GM23338 (cell line): Measurements from ENCODE around the gene HENMT1. TPM values are rescaled to one million over a fixed set of nuclear protein-coding genes. Genes with fewer than 3 reads are reported as not detected.

Experiments used
- ATAC-seq: fragments of 200-7000 bp; cut with Tn5 transposase; 3 replicates; pipeline ENCODE4 v1.9.1; 2020
- DNase-seq: peaks from one replicate; pipeline ENCODE4 v3.0.0-alpha.2; 2015; ENCODE audit warnings: low spot score
- H2AFZ ChIP-seq: fragments of 200-600 bp; sonication (generic); 2 replicates; pipeline ENCODE4 v1.8.0; 2016; ENCODE audit warnings: antibody characterized with exemption, mild to moderate bottlenecking, moderate library complexity
- H3F3A ChIP-seq: fragments of 200-600 bp; sonication (generic); replicated peaks from 2 replicates; pipeline ENCODE4 v1.8.0; 2017; ENCODE audit warnings: antibody characterized with exemption, mixed run types, low read depth
- H3K27ac ChIP-seq: fragments of 200-600 bp; sonication (generic); 2 replicates; pipeline ENCODE4 v1.6.1; 2016; ENCODE audit warnings: low read depth
- H3K27me3 ChIP-seq: fragments of 200-600 bp; sonication (generic); 2 replicates; pipeline ENCODE4 v1.8.0; 2016; ENCODE audit warnings: mild to moderate bottlenecking, mixed run types, moderate library complexity; ENCODE audit not compliant: insufficient read depth
- H3K36me3 ChIP-seq: fragments of 200-600 bp; sonication (generic); 2 replicates; pipeline ENCODE4 v1.8.0; 2016; ENCODE audit warnings: mild to moderate bottlenecking; ENCODE audit not compliant: insufficient read depth
- H3K4me1 ChIP-seq: fragments of 200-600 bp; sonication (generic); 2 replicates; pipeline ENCODE4 v1.8.0; 2016; ENCODE audit warnings: mild to moderate bottlenecking, moderate library complexity; ENCODE audit not compliant: insufficient read depth
- H3K4me2 ChIP-seq: fragments of 200-600 bp; sonication (generic); 2 replicates; pipeline ENCODE4 v1.7.1; 2017; ENCODE audit warnings: mixed run types
- H3K4me3 ChIP-seq: fragments of 200-600 bp; sonication (generic); 2 replicates; pipeline ENCODE4 v1.6.1; 2016; ENCODE audit warnings: mixed run types
- H3K79me2 ChIP-seq: fragments of 200-600 bp; sonication (generic); replicated peaks from 2 replicates; pipeline ENCODE4 v1.8.0; 2017; ENCODE audit warnings: mild to moderate bottlenecking; ENCODE audit not compliant: insufficient read depth
- H3K9me2 ChIP-seq: fragments of 200-600 bp; sonication (generic); 2 replicates; pipeline ENCODE4 v1.8.0; 2017; ENCODE audit not compliant: insufficient read depth
- H4K20me1 ChIP-seq: fragments of 200-600 bp; sonication (generic); replicated peaks from 2 replicates; pipeline ENCODE4 v1.8.0; 2017; ENCODE audit warnings: mild to moderate bottlenecking; ENCODE audit not compliant: insufficient read depth
- H3K27ac Mint-ChIP-seq: 2 replicates; pipeline ENCODE4 v1.8.0; 2020; ENCODE audit warnings: inconsistent platforms, mild to moderate bottlenecking, moderate library complexity, mixed read lengths
- H3K27me3 Mint-ChIP-seq: 3 replicates; pipeline ENCODE4 v1.8.0; 2022; ENCODE audit warnings: low read depth, mild to moderate bottlenecking, moderate library complexity, mixed read lengths, inconsistent platforms; ENCODE audit not compliant: insufficient read depth, poor library complexity
- H3K36me3 Mint-ChIP-seq: 3 replicates; pipeline ENCODE4 v1.8.0; 2021; ENCODE audit warnings: low read depth, mild to moderate bottlenecking, inconsistent platforms, moderate library complexity, mixed read lengths
- H3K4me1 Mint-ChIP-seq: 3 replicates; pipeline ENCODE4 v1.8.0; 2020; ENCODE audit warnings: mild to moderate bottlenecking, inconsistent platforms, mixed read lengths
- H3K4me3 Mint-ChIP-seq: 3 replicates; pipeline ENCODE4 v1.8.0; 2021; ENCODE audit warnings: moderate library complexity, mild to moderate bottlenecking, inconsistent platforms, mixed read lengths
- H3K9me3 Mint-ChIP-seq: 3 replicates; pipeline ENCODE4 v1.8.0; 2020; ENCODE audit warnings: moderate library complexity, mild to moderate bottlenecking, inconsistent platforms, mixed read lengths
- CREB1 ChIP-seq: fragments of 250-450 bp; sonication (Bioruptor Pico); IDR thresholded peaks from 2 replicates; pipeline ENCODE4 v1.5.0; 2020; ENCODE audit warnings: low read depth, mild to moderate bottlenecking, moderate library complexity
- CTCF ChIP-seq, 2 experiments: fragments of 200-600 bp in 1 of 2; sonication (generic) in 1 of 2; conservative IDR thresholded peaks; 2 replicates each; pipeline versions ENCODE4 v1.5.1 to v1.6.1; 2016 to 2017; ENCODE audit warnings: antibody characterized with exemption in 2 of 2, low read depth in 2 of 2, mild to moderate bottlenecking in 2 of 2, moderate library complexity in 1 of 2
- EZH2phosphoT487 ChIP-seq: fragments of 200-600 bp; sonication (generic); IDR thresholded peaks from one replicate; pipeline ENCODE4 v1.8.1; 2018; ENCODE audit warnings: antibody characterized with exemption; ENCODE audit not compliant: unreplicated experiment
- JUNB ChIP-seq: IDR thresholded peaks from one replicate; pipeline ENCODE4 v1.6.1; 2016; ENCODE audit warnings: antibody characterized with exemption; ENCODE audit not compliant: unreplicated experiment
- POLR2AphosphoS5 ChIP-seq: IDR thresholded peaks from 2 replicates; pipeline ENCODE4 v1.6.1; 2016; ENCODE audit warnings: antibody characterized with exemption, low read depth
- REST ChIP-seq: IDR thresholded peaks from one replicate; pipeline ENCODE4 v1.6.1; 2018; ENCODE audit warnings: antibody characterized with exemption; ENCODE audit not compliant: unreplicated experiment
- ZNF331 ChIP-seq: fragments of 250-450 bp; sonication (Bioruptor Pico); IDR thresholded peaks from 2 replicates; pipeline ENCODE4 v1.5.0; 2020; ENCODE audit warnings: low read depth, mild to moderate bottlenecking, moderate library complexity
- polyA plus RNA-seq: library from polyadenylated mRNA; unstranded; fragments of >200 nt; fragmentation: Nextera tagmentation; extraction: Ambion mirVana; gene quantifications from 2 replicates; pipeline ENCODE4 v1.2.1, GENCODE V29; 2016
- total RNA-seq: library from RNA; depleted of rRNA; stranded (reverse); fragments of >200 nt; shearing (Covaris generic); gene quantifications from 2 replicates; pipeline ENCODE4 v1.2.3, GENCODE V29; 2014
- TF ChIP-seq, protein P1 (sequence below): IDR thresholded peaks from 2 replicates; pipeline ENCODE4 v1.6.1; 2016; ENCODE audit warnings: antibody characterized with exemption

The HENMT1 gene
- total and polyA plus RNA-seq, 2 experiments from 2014 or later, result 4.7 to 9.7 TPM

GRCh38 chr1:108706643-108707042, 45.8 kb upstream of the HENMT1 start (continued):
- TF ChIP-seq, protein P1, sequence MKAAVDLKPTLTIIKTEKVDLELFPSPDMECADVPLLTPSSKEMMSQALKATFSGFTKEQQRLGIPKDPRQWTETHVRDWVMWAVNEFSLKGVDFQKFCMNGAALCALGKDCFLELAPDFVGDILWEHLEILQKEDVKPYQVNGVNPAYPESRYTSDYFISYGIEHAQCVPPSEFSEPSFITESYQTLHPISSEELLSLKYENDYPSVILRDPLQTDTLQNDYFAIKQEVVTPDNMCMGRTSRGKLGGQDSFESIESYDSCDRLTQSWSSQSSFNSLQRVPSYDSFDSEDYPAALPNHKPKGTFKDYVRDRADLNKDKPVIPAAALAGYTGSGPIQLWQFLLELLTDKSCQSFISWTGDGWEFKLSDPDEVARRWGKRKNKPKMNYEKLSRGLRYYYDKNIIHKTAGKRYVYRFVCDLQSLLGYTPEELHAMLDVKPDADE, result no peak
- TF ChIP-seq JUNB, result no peak
- TF ChIP-seq CTCF (conservative IDR thresholded peaks at IDR 0.05; ENCODE audit: low read depth in 2 of 2), result no peak
- no peak for TF ChIP-seq ZNF331
- TF ChIP-seq EZH2phosphoT487, result no peak

- TF ChIP-seq CTCF (conservative IDR thresholded peaks at IDR 0.05; ENCODE audit: low read depth in 2 of 2) (no peak), ZNF331 (no peak), POLR2AphosphoS5 (no peak), EZH2phosphoT487 (no peak), JUNB (no peak), CREB1 (CRISPR knock-in tag) (no peak), REST (no peak)
- no peak for ATAC-seq
- H3K27ac Mint-ChIP-seq, result no peak overlapping the region
- H3K27me3 Mint-ChIP-seq, result peaks cover 2% of the 10 kb centered on the region
- no peaks in the 10 kb centered on the region for H3K4me1 Mint-ChIP-seq
- H3K36me3 ChIP-seq, result peaks cover 16% of the 10 kb centered on the region
- H3K4me3 ChIP-seq, result no peak overlapping the region
- peaks cover 4% of the 10 kb centered on the region for H3K9me2 ChIP-seq
- no peak overlapping the region for H2AFZ ChIP-seq
- H3F3A ChIP-seq, result peaks cover 4% of the 10 kb centered on the region; the same call in 1 of the 2 replicates
- no peak for DNase-seq
- no peaks in the 10 kb centered on the region for H3K4me1 ChIP-seq
- H3K27ac ChIP-seq, result no peak overlapping the region
- no peak overlapping the region for H3K4me2 ChIP-seq
- H3K79me2 ChIP-seq, result no peaks in the 10 kb centered on the region
- no peaks in the 10 kb centered on the region for H3K27me3 ChIP-seq
- no peaks in the 10 kb centered on the region for H3K9me3 Mint-ChIP-seq
- H4K20me1 ChIP-seq, result 0 out of 2 replicates have a peak, but pooled peaks cover 2% of the 10 kb centered on the region
- H3K36me3 Mint-ChIP-seq, result peaks cover 28% of the 10 kb centered on the region
- H3K4me3 Mint-ChIP-seq, result no peak overlapping the region
Measured at GRCh38 chr1:108704496-108704895, 43.6 kb upstream of the HENMT1 start.
